ENCODE results near the gene VSX1.

DNA sequence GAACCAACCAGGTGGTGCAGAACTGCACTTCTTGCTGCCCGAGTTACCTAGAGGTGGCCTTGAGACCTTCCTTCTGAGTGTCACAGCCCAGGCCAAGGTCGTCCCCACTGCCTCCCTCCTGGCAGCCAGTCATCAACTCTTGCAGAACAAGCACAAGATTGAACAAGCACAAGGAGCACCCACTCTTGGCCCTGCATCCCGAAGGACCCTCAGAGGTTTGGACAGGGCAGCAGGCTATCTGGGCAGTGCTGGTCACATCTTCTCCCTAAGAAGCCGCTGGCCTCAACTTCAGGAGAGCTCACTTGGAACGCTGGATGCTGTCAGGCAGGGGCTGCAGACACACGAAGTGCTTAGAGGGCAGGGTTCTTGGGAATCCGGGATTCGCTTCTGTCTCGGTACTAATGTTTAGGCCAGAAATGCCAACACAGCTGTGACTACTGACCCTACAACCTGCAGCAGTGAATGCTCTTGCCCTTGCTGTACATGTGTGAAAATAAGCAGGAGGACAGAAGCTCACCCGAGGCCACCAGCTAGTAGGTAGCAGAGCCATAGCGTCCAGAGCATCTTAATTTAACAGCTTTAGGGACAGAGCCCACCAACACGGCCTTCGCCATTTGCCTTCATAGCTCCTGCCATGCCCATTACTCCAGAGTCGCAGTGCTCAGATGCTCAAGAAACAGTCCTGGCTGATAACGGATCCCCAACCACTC is 20.0 kb downstream of the VSX1 start:
- no peak for TF ChIP-seq POLR2A (IDR thresholded peaks at IDR 0.05)
- no peak for TF ChIP-seq POLR2AphosphoS5 (IDR thresholded peaks at IDR 0.05)

All from gastroesophageal sphincter (tissue), 2 donors.